ENCODE data around the gene FARS2.

The FARS2 gene

DNA sequence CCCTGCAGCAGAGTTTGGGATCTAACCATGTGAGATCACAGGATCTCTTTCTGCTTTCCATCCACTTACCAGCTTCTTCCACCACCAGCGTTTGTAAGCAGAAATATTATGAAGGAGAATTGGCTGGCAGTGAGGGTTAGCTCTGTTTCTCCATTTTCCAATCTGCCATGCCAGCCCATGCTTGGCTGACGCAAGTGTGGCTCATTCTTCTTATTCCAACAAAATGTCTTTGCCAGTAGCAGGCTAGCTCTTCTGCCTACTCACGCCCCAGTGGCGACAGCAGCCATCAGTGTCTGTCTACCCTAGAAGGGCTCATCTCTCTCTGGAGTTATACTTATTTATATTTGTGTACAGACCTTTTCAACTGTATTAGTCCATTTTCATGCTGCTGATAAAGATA is 286.2 kb downstream of the FARS2 start:
- Mint-ChIP-seq H3K4me1 (no peaks in the 10 kb centered on the region), H3K27me3 (ENCODE audit: low read depth, poor library complexity) (no peaks in the 10 kb centered on the region), H3K36me3 (ENCODE audit: low read depth) (peaks cover 67% of the 10 kb centered on the region), H3K27ac (no peak overlapping the region), H3K9me3 (peaks cover 24% of the 10 kb centered on the region), H3K4me3 (no peak overlapping the region)
- TF ChIP-seq, protein P1, sequence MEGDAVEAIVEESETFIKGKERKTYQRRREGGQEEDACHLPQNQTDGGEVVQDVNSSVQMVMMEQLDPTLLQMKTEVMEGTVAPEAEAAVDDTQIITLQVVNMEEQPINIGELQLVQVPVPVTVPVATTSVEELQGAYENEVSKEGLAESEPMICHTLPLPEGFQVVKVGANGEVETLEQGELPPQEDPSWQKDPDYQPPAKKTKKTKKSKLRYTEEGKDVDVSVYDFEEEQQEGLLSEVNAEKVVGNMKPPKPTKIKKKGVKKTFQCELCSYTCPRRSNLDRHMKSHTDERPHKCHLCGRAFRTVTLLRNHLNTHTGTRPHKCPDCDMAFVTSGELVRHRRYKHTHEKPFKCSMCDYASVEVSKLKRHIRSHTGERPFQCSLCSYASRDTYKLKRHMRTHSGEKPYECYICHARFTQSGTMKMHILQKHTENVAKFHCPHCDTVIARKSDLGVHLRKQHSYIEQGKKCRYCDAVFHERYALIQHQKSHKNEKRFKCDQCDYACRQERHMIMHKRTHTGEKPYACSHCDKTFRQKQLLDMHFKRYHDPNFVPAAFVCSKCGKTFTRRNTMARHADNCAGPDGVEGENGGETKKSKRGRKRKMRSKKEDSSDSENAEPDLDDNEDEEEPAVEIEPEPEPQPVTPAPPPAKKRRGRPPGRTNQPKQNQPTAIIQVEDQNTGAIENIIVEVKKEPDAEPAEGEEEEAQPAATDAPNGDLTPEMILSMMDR (IDR thresholded peaks at IDR 0.05), result no peak
- DNase-seq, result no peak

DNA sequence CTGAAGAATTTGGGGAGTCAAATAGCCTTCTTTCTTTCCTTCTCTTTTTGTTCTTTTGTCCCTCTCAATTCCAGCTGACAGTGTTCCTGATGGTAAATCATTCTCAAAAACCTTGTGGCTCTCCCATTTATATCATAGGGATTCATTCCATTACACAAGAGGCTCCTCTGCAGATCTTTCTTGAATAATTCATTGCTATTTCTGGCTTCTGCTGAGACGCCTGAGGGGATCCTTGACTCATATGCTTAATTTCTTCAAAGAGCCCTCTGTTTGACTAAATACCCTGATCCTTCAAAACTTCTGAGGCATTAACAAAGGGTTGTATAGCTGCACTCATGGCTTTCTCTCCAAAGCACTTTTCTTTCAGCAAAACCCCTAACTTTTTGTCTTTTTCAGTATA is 289.3 kb downstream of the FARS2 start:
- TF ChIP-seq, protein P1 (IDR thresholded peaks at IDR 0.05), result no peak
- no peak overlapping the region for H3K4me3 Mint-ChIP-seq
- peaks cover 3% of the 10 kb centered on the region for H3K27me3 Mint-ChIP-seq (ENCODE audit: low read depth, poor library complexity)
- H3K27ac Mint-ChIP-seq, result no peak overlapping the region
- peaks cover 24% of the 10 kb centered on the region for H3K9me3 Mint-ChIP-seq
- peaks cover 51% of the 10 kb centered on the region for H3K36me3 Mint-ChIP-seq (ENCODE audit: low read depth)
- H3K4me1 Mint-ChIP-seq, result peaks cover 6% of the 10 kb centered on the region
- DNase-seq, result no peak

DNA sequence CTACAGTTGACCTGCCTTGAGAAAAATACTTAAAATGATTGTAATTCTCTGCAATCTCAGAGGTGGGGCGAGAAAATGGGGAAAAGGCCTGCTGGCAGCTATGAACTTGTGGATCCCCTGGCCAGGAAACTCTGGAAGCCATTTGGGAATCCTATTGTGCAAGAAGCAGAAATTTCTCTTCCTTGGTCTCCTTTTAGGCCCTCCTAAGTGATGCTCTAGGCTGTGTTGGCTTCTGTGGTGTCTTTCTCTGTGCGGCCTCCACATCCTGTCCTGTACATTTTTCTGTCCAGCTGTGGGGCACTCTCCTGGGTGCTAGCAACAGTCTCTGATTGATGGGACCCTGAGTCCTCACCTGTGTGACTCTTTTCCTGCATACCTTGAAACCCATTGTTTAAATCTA is 290.9 kb downstream of the FARS2 start:
- H3K27ac Mint-ChIP-seq, result no peak overlapping the region
- H3K27me3 Mint-ChIP-seq (ENCODE audit: low read depth, poor library complexity), result peaks cover 3% of the 10 kb centered on the region
- H3K4me1 Mint-ChIP-seq, result peaks cover 6% of the 10 kb centered on the region
- H3K36me3 Mint-ChIP-seq (ENCODE audit: low read depth), result peaks cover 40% of the 10 kb centered on the region
- H3K9me3 Mint-ChIP-seq, result peaks cover 24% of the 10 kb centered on the region
- TF ChIP-seq, protein P1 (IDR thresholded peaks at IDR 0.05), result no peak
- no peak for DNase-seq
- no peak overlapping the region for H3K4me3 Mint-ChIP-seq

DNA sequence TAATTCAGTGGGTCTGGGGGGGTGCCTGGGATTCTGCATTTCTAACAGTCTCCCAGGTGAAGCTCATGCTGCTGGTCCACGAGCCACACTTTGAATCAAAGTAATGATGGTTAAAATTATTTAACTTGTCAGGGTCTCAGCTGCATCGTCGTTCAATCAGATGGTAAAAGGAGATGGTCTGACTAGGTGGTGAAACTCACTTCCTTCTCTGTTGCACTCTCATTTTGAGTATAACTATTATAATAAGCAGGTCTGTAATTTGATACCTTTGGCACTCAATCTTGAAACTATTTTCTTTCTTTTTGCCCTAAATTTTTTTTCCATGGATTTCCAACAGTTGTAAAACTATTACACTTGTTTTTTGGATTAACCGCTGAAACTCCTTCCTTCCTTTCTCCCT is 292.5 kb downstream of the FARS2 start:
- Mint-ChIP-seq H3K9me3 (peaks cover 20% of the 10 kb centered on the region), H3K27ac (no peak overlapping the region), H3K36me3 (ENCODE audit: low read depth) (peaks cover 28% of the 10 kb centered on the region), H3K4me3 (no peak overlapping the region), H3K4me1 (peaks cover 6% of the 10 kb centered on the region), H3K27me3 (ENCODE audit: low read depth, poor library complexity) (peaks cover 3% of the 10 kb centered on the region)
- DNase-seq, result no peak
- TF ChIP-seq, protein P1 (IDR thresholded peaks at IDR 0.05), result no peak

GRCh38 chr6:5554226-5554625 is 292.9 kb downstream of the FARS2 start:
- no peak for DNase-seq
- H3K27me3 Mint-ChIP-seq (ENCODE audit: low read depth, poor library complexity), result peaks cover 3% of the 10 kb centered on the region
- H3K9me3 Mint-ChIP-seq, result peaks cover 20% of the 10 kb centered on the region
- H3K4me3 Mint-ChIP-seq, result no peak overlapping the region
- H3K27ac Mint-ChIP-seq, result no peak overlapping the region
- peaks cover 26% of the 10 kb centered on the region for H3K36me3 Mint-ChIP-seq (ENCODE audit: low read depth)
- TF ChIP-seq, protein P1 (IDR thresholded peaks at IDR 0.05), result no peak
- H3K4me1 Mint-ChIP-seq, result peaks cover 6% of the 10 kb centered on the region

GRCh38 chr6:5556011-5556410 is 294.7 kb downstream of the FARS2 start:
- Mint-ChIP-seq H3K9me3 (peaks cover 8% of the 10 kb centered on the region), H3K36me3 (ENCODE audit: low read depth) (peaks cover 9% of the 10 kb centered on the region), H3K27me3 (ENCODE audit: low read depth, poor library complexity) (peaks cover 3% of the 10 kb centered on the region), H3K27ac (no peak overlapping the region), H3K4me3 (no peak overlapping the region), H3K4me1 (peaks cover 6% of the 10 kb centered on the region)
- DNase-seq, result no peak
- TF ChIP-seq, protein P1 (IDR thresholded peaks at IDR 0.05), result no peak
